Activated naive CD8-positive, alpha-beta T cell treated with anti-CD3 and anti-CD28 coated beads, Interleukin-2, amount 50 U/mL, for 16 hours (primary cell): Measurements from ENCODE around the gene AMER2.

Experiments
- DNase-seq: peaks from one replicate; pipeline ENCODE4 v3.0.0-alpha.2; 2020; ENCODE audit warnings: low read depth, low spot score

Gene AMER2

GRCh38 chr13:25171517-25172302 lies at the start of gene AMER2:
Gene AMER2, minus strand, starts transcription at chr13:25172288. Its CDS starts 669 bp downstream, at chr13:25171619.
- no peak for DNase-seq

GRCh38 chr13:25218019-25218418 lies 45.9 kb upstream of the AMER2 start:
- no peak for DNase-seq

GRCh38 chr13:25217023-25217885 lies 45.2 kb upstream of the AMER2 start:
- no peak for DNase-seq

- no peak for DNase-seq
Observed at GRCh38 chr13:25215253-25215575, 43.1 kb upstream of the AMER2 start.

GRCh38 chr13:25214491-25215252 lies 42.6 kb upstream of the AMER2 start:
- DNase-seq: no peak

- DNase-seq: no peak
Observed at GRCh38 chr13:25213715-25214114, 41.6 kb upstream of the AMER2 start.

GRCh38 chr13:25210842-25211569 lies 38.9 kb upstream of the AMER2 start:
- no peak for DNase-seq

- no peak for DNase-seq
Observed at GRCh38 chr13:25207291-25207810, 35.3 kb upstream of the AMER2 start.

- no peak for DNase-seq
Observed at GRCh38 chr13:25204863-25205262, 32.8 kb upstream of the AMER2 start.

- no peak for DNase-seq
Observed at GRCh38 chr13:25203127-25203740, 31.1 kb upstream of the AMER2 start.

GRCh38 chr13:25200783-25201182 lies 28.7 kb upstream of the AMER2 start:
- no peak for DNase-seq

GRCh38 chr13:25198647-25199046 lies 26.6 kb upstream of the AMER2 start:
- no peak for DNase-seq

- no peak for DNase-seq
Observed at GRCh38 chr13:25196971-25197370, 24.9 kb upstream of the AMER2 start.

- no peak for DNase-seq
Observed at GRCh38 chr13:25192936-25193335, 20.8 kb upstream of the AMER2 start.

- DNase-seq: no peak
Observed at GRCh38 chr13:25192489-25192888, 20.4 kb upstream of the AMER2 start.

- no peak for DNase-seq
Observed at GRCh38 chr13:25192052-25192451, 20.0 kb upstream of the AMER2 start.

GRCh38 chr13:25190771-25191170 lies 18.7 kb upstream of the AMER2 start:
- DNase-seq: no peak

GRCh38 chr13:25190256-25190655 lies 18.2 kb upstream of the AMER2 start:
- no peak for DNase-seq

GRCh38 chr13:25187596-25187995 lies 15.5 kb upstream of the AMER2 start:
- DNase-seq: no peak

GRCh38 chr13:25186187-25186586 lies 14.1 kb upstream of the AMER2 start:
- DNase-seq: no peak

GRCh38 chr13:25181597-25181996 lies 9.5 kb upstream of the AMER2 start:
- no peak for DNase-seq
